ENCODE measurements around the gene PADI4. TPM values are rescaled to one million over a fixed set of nuclear protein-coding genes. Genes with fewer than 3 reads are reported as not detected.
A peak's percentile ranks its signal among the peaks of the same experiment; 100 is the strongest.

Gene PADI4
- total and polyA plus RNA-seq, 2 of the 8 experiments (the other 6 are each of a cell fraction or from before 2014, with no cell fraction given), result 0.29 TPM; not detected in 1

GRCh38 chr1:17274186-17275170, 33.5 kb upstream of the PADI4 start (continued):
- TF ChIP-seq EGR1 (IDR thresholded peaks at IDR 0.05; ENCODE audit: borderline replicate concordance, low read depth, low read length) (peak; percentile 50; the same call in 1 of the 2 replicates), SP4 (IDR thresholded peaks at IDR 0.05; ENCODE audit: low read length) (no peak), TEAD4 (IDR thresholded peaks at IDR 0.05; ENCODE audit: low read depth, low read length) (0 out of 2 replicates have a peak, but pooled peaks have one; percentile 14)

Data from H1 (cell line).